Epithelial cell of esophagus (primary cell): ENCODE data around the gene TMEM154.

Experiments
- DNase-seq: peaks from one replicate; pipeline ENCODE4 v3.0.0; 2010; ENCODE audit warnings: low read depth
- H3K4me3 ChIP-seq: 2 replicates; pipeline ENCODE4 v1.5.1; 2011; ENCODE audit warnings: mild to moderate bottlenecking, low read length, control low read depth
- TF ChIP-seq, protein P1 (sequence below): IDR thresholded peaks from 2 replicates; pipeline ENCODE4 v1.5.1; 2011; ENCODE audit warnings: low read depth, mild to moderate bottlenecking, low read length, control low read depth, inconsistent platforms; ENCODE audit not compliant: insufficient read depth; ENCODE audit errors: missing control alignments

The TMEM154 gene

DNA sequence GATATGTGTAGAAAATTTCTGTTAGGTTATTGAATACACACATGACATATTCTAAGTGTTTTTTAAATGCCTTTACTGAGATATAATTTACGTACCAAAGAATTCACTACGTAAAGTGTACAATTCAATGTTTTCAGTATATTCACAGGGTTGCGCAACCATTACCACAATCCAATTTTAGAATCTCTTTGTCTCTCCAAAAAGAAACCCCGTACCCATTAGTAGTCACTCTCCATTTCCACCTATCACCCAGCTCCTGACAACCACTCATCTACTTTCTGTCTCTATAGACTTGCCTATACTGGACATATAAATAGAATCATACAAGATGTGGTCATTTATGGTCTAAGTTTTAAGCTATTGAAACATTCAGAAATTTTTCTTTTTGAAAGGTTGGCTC is 90.9 kb downstream of the TMEM154 start:
- TF ChIP-seq, protein P1, sequence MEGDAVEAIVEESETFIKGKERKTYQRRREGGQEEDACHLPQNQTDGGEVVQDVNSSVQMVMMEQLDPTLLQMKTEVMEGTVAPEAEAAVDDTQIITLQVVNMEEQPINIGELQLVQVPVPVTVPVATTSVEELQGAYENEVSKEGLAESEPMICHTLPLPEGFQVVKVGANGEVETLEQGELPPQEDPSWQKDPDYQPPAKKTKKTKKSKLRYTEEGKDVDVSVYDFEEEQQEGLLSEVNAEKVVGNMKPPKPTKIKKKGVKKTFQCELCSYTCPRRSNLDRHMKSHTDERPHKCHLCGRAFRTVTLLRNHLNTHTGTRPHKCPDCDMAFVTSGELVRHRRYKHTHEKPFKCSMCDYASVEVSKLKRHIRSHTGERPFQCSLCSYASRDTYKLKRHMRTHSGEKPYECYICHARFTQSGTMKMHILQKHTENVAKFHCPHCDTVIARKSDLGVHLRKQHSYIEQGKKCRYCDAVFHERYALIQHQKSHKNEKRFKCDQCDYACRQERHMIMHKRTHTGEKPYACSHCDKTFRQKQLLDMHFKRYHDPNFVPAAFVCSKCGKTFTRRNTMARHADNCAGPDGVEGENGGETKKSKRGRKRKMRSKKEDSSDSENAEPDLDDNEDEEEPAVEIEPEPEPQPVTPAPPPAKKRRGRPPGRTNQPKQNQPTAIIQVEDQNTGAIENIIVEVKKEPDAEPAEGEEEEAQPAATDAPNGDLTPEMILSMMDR, result no peak

DNA sequence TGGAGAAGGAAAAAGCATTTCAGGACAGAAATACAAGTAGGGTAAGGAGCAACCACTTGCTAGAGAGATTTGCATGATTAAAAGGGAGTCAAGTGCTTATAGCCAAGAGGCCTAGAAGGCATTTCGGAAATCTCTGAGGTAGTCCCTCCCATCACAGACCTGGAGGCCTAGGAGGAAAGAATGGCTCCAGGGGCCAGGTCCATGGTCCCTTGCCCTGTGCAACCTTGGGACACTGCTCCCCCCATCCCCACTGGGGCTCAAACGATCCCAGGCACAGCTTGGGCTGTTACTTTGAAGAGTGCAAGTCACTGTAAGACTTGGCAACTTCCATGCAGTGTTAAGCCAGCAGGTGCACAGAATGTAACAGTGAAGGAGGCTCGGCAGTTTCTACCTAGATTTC is 92.7 kb downstream of the TMEM154 start:
- TF ChIP-seq, protein P1, result no peak
- no peak for DNase-seq
- no peak overlapping the region for H3K4me3 ChIP-seq

More for the DNA sequence above, 90.9 kb downstream of the TMEM154 start:
- H3K4me3 ChIP-seq, result no peak overlapping the region
- DNase-seq, result no peak

DNA sequence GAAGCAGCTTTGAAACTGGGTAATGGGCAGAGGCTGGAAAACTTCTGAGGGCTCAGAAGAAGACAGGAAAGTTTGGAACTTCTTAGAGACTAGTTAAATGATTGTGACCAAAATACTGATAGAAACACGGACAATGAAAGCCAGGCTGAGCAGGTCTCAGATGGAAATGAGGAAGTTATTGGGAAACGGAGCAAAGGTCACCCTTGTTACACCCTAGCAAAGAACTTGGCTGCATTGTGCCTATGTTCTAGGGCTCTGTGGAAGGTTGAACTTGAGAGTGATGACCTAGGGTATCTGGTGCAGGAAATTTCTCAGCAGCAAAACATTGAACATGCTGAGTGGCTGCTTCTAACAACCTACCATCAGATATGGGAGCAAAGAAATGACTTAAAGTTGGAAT is 93.1 kb downstream of the TMEM154 start:
- no peak for DNase-seq
- no peak overlapping the region for H3K4me3 ChIP-seq
- TF ChIP-seq, protein P1, result no peak

DNA sequence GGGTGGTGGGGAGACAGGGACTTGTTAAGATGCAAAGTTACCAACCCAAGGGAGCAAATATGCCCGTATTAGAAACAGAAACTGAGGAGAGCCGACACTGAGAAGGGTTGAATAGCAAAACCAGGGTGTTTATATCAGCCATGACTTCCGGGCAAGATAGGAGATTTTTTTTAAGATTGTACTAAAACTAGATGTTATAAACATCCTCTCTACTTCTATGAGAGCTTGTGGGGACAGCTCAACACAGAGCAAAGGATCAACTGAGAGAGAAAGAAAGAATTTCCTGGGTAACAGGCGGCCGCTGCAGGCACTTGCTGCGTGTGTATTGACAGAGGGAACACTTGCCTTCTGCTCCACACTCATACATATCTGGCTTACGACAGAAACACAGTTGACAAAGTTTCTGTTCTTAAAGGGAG is 94.8 kb downstream of the TMEM154 start:
- no peak overlapping the region for H3K4me3 ChIP-seq
- DNase-seq, result no peak
- TF ChIP-seq, protein P1, result no peak

DNA sequence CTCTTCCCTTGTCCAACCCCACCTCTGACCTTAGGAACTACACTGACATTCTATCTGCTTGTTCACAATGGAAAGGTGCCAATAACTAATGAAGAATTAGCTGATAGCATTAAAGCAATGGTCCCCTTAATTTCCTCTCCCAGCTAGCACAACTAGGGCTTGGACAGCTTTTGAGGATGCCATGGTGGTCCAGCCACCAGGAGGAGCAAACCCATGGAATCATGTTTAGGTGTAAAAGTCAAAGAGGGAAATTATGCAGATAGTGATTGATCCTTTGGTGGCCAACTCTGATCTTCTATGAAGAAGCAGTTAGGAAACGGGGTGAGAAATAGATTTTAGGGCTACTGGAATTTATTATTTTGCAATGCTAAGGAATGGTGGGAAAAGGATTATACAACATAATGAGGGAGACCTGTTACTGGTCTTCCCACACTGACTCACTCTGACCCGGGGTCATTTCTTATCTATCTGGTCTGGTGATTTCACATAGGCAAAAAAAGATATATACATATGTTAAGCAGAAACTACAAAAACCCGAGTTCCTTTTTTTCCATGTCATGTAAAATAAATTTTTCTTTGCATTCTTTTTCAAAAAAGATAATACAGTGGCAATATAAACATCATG is 98.1 kb downstream of the TMEM154 start:
- TF ChIP-seq, protein P1, result no peak
- no peak for DNase-seq

DNA sequence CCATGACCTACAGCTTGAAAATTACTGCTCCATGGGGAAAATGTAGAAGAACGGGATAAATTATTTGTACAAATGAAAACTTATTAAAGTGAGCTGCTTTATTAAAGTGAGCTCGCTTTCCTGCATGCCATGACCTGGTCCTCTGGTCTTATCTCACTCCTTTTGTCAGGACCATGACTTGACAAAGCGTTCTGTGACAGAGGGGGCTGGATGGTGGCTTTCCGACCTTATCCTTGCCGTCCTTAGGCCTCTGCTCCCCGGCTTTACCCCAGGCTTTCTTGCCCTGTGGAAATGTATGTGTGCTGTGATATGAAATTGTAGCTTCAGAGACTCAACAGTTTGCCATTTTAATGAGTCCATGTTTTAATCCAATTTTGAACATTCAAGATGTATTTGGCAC is 99.9 kb downstream of the TMEM154 start:
- H3K4me3 ChIP-seq, result no peak overlapping the region
- no peak for DNase-seq
- TF ChIP-seq, protein P1, result no peak

More for the DNA sequence above, 98.1 kb downstream of the TMEM154 start:
- H3K4me3 ChIP-seq, result no peak overlapping the region
